HG03442 (cell line): ENCODE results near the gene CTCF.

Experiments used
- ATAC-seq: cut with Tn5 transposase; IDR thresholded peaks from one replicate; pipeline ENCODE4 v1.9.1; 2021; ENCODE audit warnings: mild to moderate bottlenecking, moderate library complexity; ENCODE audit not compliant: unreplicated experiment

CTCF gene

GRCh38 chr16:67662653-67663010 lies 100.3 kb downstream of the CTCF start:
- ATAC-seq = no peak

GRCh38 chr16:67663151-67663876 lies 101.0 kb downstream of the CTCF start:
- no peak for ATAC-seq

GRCh38 chr16:67663877-67664222 lies 101.5 kb downstream of the CTCF start:
- ATAC-seq = no peak

GRCh38 chr16:67664258-67664657 lies 101.9 kb downstream of the CTCF start:
- ATAC-seq = no peak

GRCh38 chr16:67664871-67665270 lies 102.5 kb downstream of the CTCF start:
- no peak for ATAC-seq

GRCh38 chr16:67665598-67665997 lies 103.3 kb downstream of the CTCF start:
- ATAC-seq = no peak

- no peak for ATAC-seq
These were observed 103.8 kb downstream of the CTCF start for GRCh38 chr16:67666032-67666551.

GRCh38 chr16:67666559-67667452 lies 104.5 kb downstream of the CTCF start, which contains the start of the genes C16orf86 and ENKD1:
Gene C16orf86, plus strand, starts transcription at chr16:67666814. Its CDS starts 157 bp downstream, at chr16:67666971.
Gene ENKD1, minus strand, starts transcription at chr16:67666750. Its CDS starts 308 bp downstream, at chr16:67666442.
- peak; percentile 56 for ATAC-seq

- ATAC-seq = no peak
These were observed 105.1 kb downstream of the CTCF start for GRCh38 chr16:67667453-67667816.

- peak; percentile 71 for ATAC-seq
These were observed 105.6 kb downstream of the CTCF start for GRCh38 chr16:67667817-67668494.

- ATAC-seq = no peak
These were observed 106.3 kb downstream of the CTCF start for GRCh38 chr16:67668495-67669157.

- ATAC-seq = no peak
These were observed 107.3 kb downstream of the CTCF start for GRCh38 chr16:67669499-67670101.

- no peak for ATAC-seq
These were observed 110.0 kb downstream of the CTCF start for GRCh38 chr16:67672306-67672705.

GRCh38 chr16:67672739-67673662 lies 110.7 kb downstream of the CTCF start:
- ATAC-seq = no peak

- ATAC-seq = no peak
These were observed 111.6 kb downstream of the CTCF start for GRCh38 chr16:67673712-67674580.

- ATAC-seq = no peak
These were observed 112.7 kb downstream of the CTCF start for GRCh38 chr16:67674851-67675578.

- no peak for ATAC-seq
These were observed 113.2 kb downstream of the CTCF start for GRCh38 chr16:67675579-67675935.

- ATAC-seq = no peak
These were observed 113.7 kb downstream of the CTCF start for GRCh38 chr16:67675999-67676398.
